ENCODE results near the gene NCKAP5. TPM values are rescaled to one million over a fixed set of nuclear protein-coding genes. Genes with fewer than 3 reads are reported as not detected.

Gene NCKAP5
- total and polyA plus RNA-seq, 2 of the 13 experiments (the other 11 are each of a cell fraction or from before 2014, with no cell fraction given): 0.01 TPM; not detected in 1

GRCh38 chr2:133496501-133497269, 71.6 kb downstream of the NCKAP5 start:
- ATAC-seq: no peak
- DNase-seq (ENCODE audit: low spot score): no peak
- intact Hi-C loops (cut with micrococcal nuclease; ENCODE audit: unreplicated experiment) (no loop called here), in situ Hi-C loops (cut with HindIII; ENCODE audit: extremely low pct_ligation_motif_present, low pct_unique_long_range_greater_than_20kb) (no loop called here)
- TF ChIP-seq ZNF280B (CRISPR knock-in tag; IDR thresholded peaks at IDR 0.05; ENCODE audit: borderline replicate concordance) (no peak), KAT7 (CRISPR knock-in tag; IDR thresholded peaks at IDR 0.05; ENCODE audit: borderline replicate concordance) (no peak), ZNF564 (CRISPR knock-in tag; IDR thresholded peaks at IDR 0.05) (no peak), ZNF414 (CRISPR knock-in tag; IDR thresholded peaks at IDR 0.05) (no peak), CREM (IDR thresholded peaks at IDR 0.05) (no peak), CREM (CRISPR knock-in tag; IDR thresholded peaks at IDR 0.05) (no peak), HCFC1 (IDR thresholded peaks at IDR 0.05; ENCODE audit: low read depth, low read length) (no peak), CAMTA2 (CRISPR knock-in tag; IDR thresholded peaks at IDR 0.05; ENCODE audit: borderline replicate concordance) (no peak), ELF3 (CRISPR knock-in tag; IDR thresholded peaks at IDR 0.05) (no peak), ZNF672 (CRISPR knock-in tag; IDR thresholded peaks at IDR 0.05) (no peak), HNRNPH1 (optimal IDR thresholded peaks at IDR 0.05; ENCODE audit: low read depth, low read length) (no peak), ZNF17 (CRISPR knock-in tag; IDR thresholded peaks at IDR 0.05) (no peak), ZBTB49 (CRISPR knock-in tag; IDR thresholded peaks at IDR 0.05; ENCODE audit: borderline replicate concordance) (no peak), ZNF446 (CRISPR knock-in tag; IDR thresholded peaks at IDR 0.05) (no peak), FOXP1 (IDR thresholded peaks at IDR 0.05) (no peak), FOXP1 (CRISPR knock-in tag; IDR thresholded peaks at IDR 0.05) (no peak), ZNF382 (CRISPR knock-in tag; IDR thresholded peaks at IDR 0.05; ENCODE audit: borderline replicate concordance) (no peak), ATM (IDR thresholded peaks at IDR 0.05; ENCODE audit: borderline replicate concordance) (no peak), IKZF4 (CRISPR knock-in tag; IDR thresholded peaks at IDR 0.05; ENCODE audit: borderline replicate concordance, low read depth, not compliant biosample characterization) (no peak)
- H3K4me1 ChIP-seq (ENCODE audit: insufficient read depth, low read length): no peaks in the 10 kb centered on the region
- H3K4me3 ChIP-seq (replicated peaks in 1 of 3; ENCODE audit: insufficient read depth in 1 of 3, low read depth in 2 of 3, low read length in 3 of 3): no peak overlapping the region
- no peak for FAIRE-seq
- peaks cover 0 to 3% of the 10 kb centered on the region in 2 experiments; a peak in 1 of 5 replicates for H3K27me3 ChIP-seq (ENCODE audit: control insufficient read depth in 1 of 2, insufficient read depth in 2 of 2, low read length in 2 of 2)
- H3K27ac ChIP-seq (ENCODE audit: extremely low read length, insufficient read depth, low read length): no peak overlapping the region
- 5% methylated on average over 3 of the region's 3 CpGs for WGBS (ENCODE audit: low lambda C conversion rate)
- H3K79me2 ChIP-seq (ENCODE audit: insufficient read depth, low read length): no peaks in the 10 kb centered on the region
- H3K9ac ChIP-seq (ENCODE audit: insufficient read depth, low read depth, low read length): no peak overlapping the region
- H3K36me3 ChIP-seq (replicated peaks in 1 of 2; ENCODE audit: control insufficient read depth in 1 of 2, insufficient read depth in 2 of 2, low read length in 2 of 2): no peaks in the 10 kb centered on the region
- no TSS peak for BruUV-seq (replicated peaks)
- no peaks in the 10 kb centered on the region for H3K9me3 ChIP-seq (ENCODE audit: low read length)
- H4K20me1 ChIP-seq (ENCODE audit: insufficient read depth, low read length): no peaks in the 10 kb centered on the region
- CTCF ChIA-PET (ENCODE audit: low intra/inter-chr PET ratio, low total read pairs): no interaction called here
- H3K4me2 ChIP-seq (ENCODE audit: low read depth, low read length): no peak overlapping the region
- no peak overlapping the region for H2AFZ ChIP-seq (ENCODE audit: low read length)
- POLR2A ChIA-PET: no interaction called here

All from HepG2 (cell line).